ENCODE results near the gene SRSF4.
"Not testable (repeated sequence)": the region's sequence is repeated elsewhere in the genome, so short reads cannot be mapped to it uniquely, and the experiment has no call there.

SRSF4 gene

GRCh38 chr1:29181413-29182225 is at the start of gene SRSF4:
Gene SRSF4 (minus strand): TSS chr1:29181900. CDS start chr1:29181752, 148 bp downstream.
- DNase-seq (ENCODE audit: low read depth in 2 of 2), result peak; percentile 96

GRCh38 chr1:29230553-29231378 is 49.1 kb upstream of the SRSF4 start, which contains the start of gene MECR:
Gene MECR (minus strand): TSS chr1:29230934. CDS start chr1:29230906, 28 bp downstream.
- DNase-seq (ENCODE audit: low read depth in 2 of 2), result peak; percentile 81

- no peak for DNase-seq (ENCODE audit: low read depth in 2 of 2)
These were observed 48.5 kb upstream of the SRSF4 start for GRCh38 chr1:29230204-29230552.

GRCh38 chr1:29227511-29227910 is 45.8 kb upstream of the SRSF4 start:
- DNase-seq (ENCODE audit: low read depth in 2 of 2), result no peak

GRCh38 chr1:29225361-29225760 is 43.7 kb upstream of the SRSF4 start:
- no peak for DNase-seq (ENCODE audit: low read depth in 2 of 2)

- DNase-seq (ENCODE audit: low read depth in 2 of 2), result no peak
These were observed 42.7 kb upstream of the SRSF4 start for GRCh38 chr1:29224356-29224837.

- no peak for DNase-seq (ENCODE audit: low read depth in 2 of 2)
These were observed 41.8 kb upstream of the SRSF4 start for GRCh38 chr1:29223521-29223920.

- DNase-seq (ENCODE audit: low read depth in 2 of 2), result no peak
These were observed 41.0 kb upstream of the SRSF4 start for GRCh38 chr1:29222686-29223085.

- DNase-seq (ENCODE audit: low read depth in 2 of 2), result not testable (repeated sequence)
These were observed 40.6 kb upstream of the SRSF4 start for GRCh38 chr1:29222260-29222659.

GRCh38 chr1:29221296-29221695 is 39.6 kb upstream of the SRSF4 start:
- DNase-seq (ENCODE audit: low read depth in 2 of 2), result no peak

- DNase-seq (ENCODE audit: low read depth in 2 of 2), result no peak
These were observed 36.5 kb upstream of the SRSF4 start for GRCh38 chr1:29218223-29218622.

GRCh38 chr1:29217633-29218032 is 35.9 kb upstream of the SRSF4 start:
- no peak for DNase-seq (ENCODE audit: low read depth in 2 of 2)

- DNase-seq (ENCODE audit: low read depth in 2 of 2), result no peak
These were observed 31.4 kb upstream of the SRSF4 start for GRCh38 chr1:29213055-29213454.

GRCh38 chr1:29211086-29212030 is 29.7 kb upstream of the SRSF4 start:
- no peak for DNase-seq (ENCODE audit: low read depth in 2 of 2)

GRCh38 chr1:29210278-29211085 is 28.8 kb upstream of the SRSF4 start:
- DNase-seq (ENCODE audit: low read depth in 2 of 2), result no peak

GRCh38 chr1:29209173-29209572 is 27.5 kb upstream of the SRSF4 start:
- no peak for DNase-seq (ENCODE audit: low read depth in 2 of 2)

GRCh38 chr1:29208442-29208841 is 26.7 kb upstream of the SRSF4 start:
- DNase-seq (ENCODE audit: low read depth in 2 of 2), result no peak

- DNase-seq (ENCODE audit: low read depth in 2 of 2), result peak; percentile 94 to 95
These were observed 21.1 kb upstream of the SRSF4 start for GRCh38 chr1:29202584-29203340.

GRCh38 chr1:29202053-29202452 is 20.4 kb upstream of the SRSF4 start:
- DNase-seq (ENCODE audit: low read depth in 2 of 2), result no peak

GRCh38 chr1:29201595-29202051 is 19.9 kb upstream of the SRSF4 start:
- DNase-seq (ENCODE audit: low read depth in 2 of 2), result no peak

All from fibroblast of skin of left biceps (primary cell).